Panc1 (cell line): ENCODE results near the gene OGG1. TPM values are rescaled to one million over a fixed set of nuclear protein-coding genes. Genes with fewer than 3 reads are reported as not detected.

Experiments used
- ATAC-seq: fragments of 200-7000 bp; cut with Tn5 transposase; 2 replicates; pipeline ENCODE4 v1.9.1; 2020; ENCODE audit warnings: mild to moderate bottlenecking, moderate library complexity
- Bru-seq: library from RNA; stranded (reverse); fragments of 400-500 nt; gene quantifications from one replicate; lab custom pipeline; 2021; lab: Mats Ljungman, UMichigan
- BruChase-seq, 2 experiments: library from RNA; stranded (reverse); fragments of 400-500 nt; gene quantifications; one replicate each; lab custom pipeline; 2021; lab: Mats Ljungman, UMichigan
- BruUV-seq: library from RNA; stranded (reverse); fragments of 400-500 nt; replicated peaks from 2 replicates; lab custom pipeline; 2021; lab: Mats Ljungman, UMichigan
- CTCF ChIA-PET: fragments of 300-600 bp; sonication (Branson Sonifier 250); formaldehyde crosslinking; loops from one replicate; lab custom pipeline; 2022; ENCODE audit warnings: antibody characterized with exemption; lab: Charles Lee
- POLR2A ChIA-PET: fragments of 300-600 bp; sonication (Branson Sonifier 250); formaldehyde crosslinking; loops from one replicate; lab custom pipeline; 2022; ENCODE audit warnings: antibody characterized with exemption; lab: Charles Lee
- DNase-seq: peaks from one replicate; pipeline ENCODE4 v3.0.0-alpha.2; 2010; ENCODE audit warnings: low read depth, low spot score
- H3K27ac ChIP-seq: 2 replicates; pipeline ENCODE4 v1.5.1; 2011; ENCODE audit warnings: mild to moderate bottlenecking, low read length, inconsistent platforms
- H3K27me3 ChIP-seq: fragments of 200-500 bp; sonication (Bioruptor generic); 2 replicates; pipeline ENCODE4 v1.6.0; 2014; ENCODE audit warnings: low read length, inconsistent platforms; ENCODE audit not compliant: control insufficient read depth, insufficient read depth
- H3K36me3 ChIP-seq: fragments of 200-500 bp; sonication (Bioruptor generic); 2 replicates; pipeline ENCODE4 v1.5.1; 2014; ENCODE audit warnings: inconsistent platforms, mild to moderate bottlenecking, low read length, moderate library complexity; ENCODE audit not compliant: control insufficient read depth, insufficient read depth
- H3K4me1 ChIP-seq: 2 replicates; pipeline ENCODE4 v1.5.1; 2011; ENCODE audit warnings: inconsistent platforms, mild to moderate bottlenecking, low read length, moderate library complexity; ENCODE audit not compliant: control insufficient read depth, insufficient read depth
- H3K4me3 ChIP-seq, 2 experiments: 2 replicates each; pipeline ENCODE4 v1.5.1; 2011 to 2012; ENCODE audit warnings: low read depth in 2 of 2, low read length in 2 of 2, mild to moderate bottlenecking in 2 of 2, inconsistent platforms in 1 of 2, moderate library complexity in 1 of 2
- H3K9me3 ChIP-seq: fragments of 200-500 bp; sonication (Bioruptor generic); 2 replicates; pipeline ENCODE4 v1.5.1; 2014; ENCODE audit warnings: low read depth, mild to moderate bottlenecking, inconsistent platforms, low read length, moderate library complexity; ENCODE audit not compliant: control insufficient read depth, insufficient read depth
- POLR2AphosphoS5 ChIP-seq: IDR thresholded peaks from 2 replicates; pipeline ENCODE4 v1.6.1; 2012; ENCODE audit warnings: mild to moderate bottlenecking, low read depth, low read length, moderate library complexity
- SIN3A ChIP-seq: IDR thresholded peaks from 2 replicates; pipeline ENCODE4 v1.6.1; 2012; ENCODE audit warnings: low read depth, mild to moderate bottlenecking, low read length, moderate library complexity, borderline replicate concordance; ENCODE audit not compliant: insufficient read depth
- TCF7L2 ChIP-seq: IDR thresholded peaks from 2 replicates; pipeline ENCODE4 v1.6.1; 2011; ENCODE audit warnings: mild to moderate bottlenecking, low read depth, low read length, inconsistent platforms
- in situ Hi-C: cut with HindIII; loops from 2 replicates; pipeline ENCODE4 v1.10.0; 2016; ENCODE audit warnings: low sequenced_read_pairs, low pct_unique_long_range_greater_than_20kb
- intact Hi-C: fragments of 100-400 bp; cut with micrococcal nuclease; formaldehyde crosslinking; loops from one replicate; pipeline ENCODE4 v1.10.0; 2022; ENCODE audit not compliant: unreplicated experiment
- long read RNA-seq: library from polyadenylated mRNA; unstranded; transcript quantifications from one replicate; pipeline ENCODE4 v2.0.0, GENCODE V29; 2021; ENCODE audit not compliant: unreplicated experiment
- polyA plus RNA-seq: library from polyadenylated mRNA; unstranded; fragments of >200 nt; gene quantifications from one replicate; pipeline ENCODE4 v1.2.1, GENCODE V29; 2012; ENCODE audit warnings: missing spikeins; ENCODE audit not compliant: insufficient read length
- total RNA-seq: library from RNA; stranded (reverse); gene quantifications from one replicate; pipeline ENCODE4 v1.2.1, GENCODE V29; 2021; ENCODE audit not compliant: unreplicated experiment
- TF ChIP-seq, protein P1 (sequence below): fragments of 450-650 bp; IDR thresholded peaks from 2 replicates; pipeline ENCODE4 v1.5.1; 2017; ENCODE audit warnings: mild to moderate bottlenecking
- TF ChIP-seq, protein P2 (sequence below), 2 experiments: IDR thresholded peaks; 2 replicates each; pipeline ENCODE4 v1.6.1; 2011 to 2012; ENCODE audit warnings: low read depth in 2 of 2, control low read depth in 1 of 2, low read length in 1 of 2, mild to moderate bottlenecking in 1 of 2, moderate library complexity in 1 of 2; ENCODE audit not compliant: insufficient read depth in 1 of 2

The OGG1 gene
- 32.5 TPM for total RNA-seq
- 24.6 TPM for polyA plus RNA-seq
- percentile 64 among the genes with signal in this experiment for Bru-seq, nascent RNA
- percentile 72 among the genes with signal in this experiment for BruChase-seq, experiment 1, labeled RNA remaining after a 2-hour chase
- percentile 67 among the genes with signal in this experiment for BruChase-seq, experiment 2, labeled RNA remaining after a 6-hour chase
- long read RNA-seq, full-length matches to known transcripts: 22 of 35 reads
- long read RNA-seq, partial matches to known transcripts: 4 of 35 reads
- long read RNA-seq, other reads (novel, unspliced or antisense): 9 of 35 reads

- Histone ChIP-seq H3K27me3 (no peaks in the 10 kb centered on the region), H3K27ac (peak within 1 kb of the TSS; percentile 88), H3K36me3 (peaks cover 2% of the 10 kb centered on the region), H3K4me3 (peak within 1 kb of the TSS; percentile 90 to 91), H3K9me3 (no peaks in the 10 kb centered on the region), H3K4me1 (peaks cover 7% of the 10 kb centered on the region; the same call in 1 of the 2 replicates)
- POLR2A ChIA-PET: interaction anchor here (0.5 to 0.6 kb wide), 2 partner anchors 13 to 864 kb away, joined by 4 to 10 read pairs; no protein-coding TSS in a partner anchor
- ATAC-seq (peak; percentile 98), DNase-seq (peak; percentile 85)
- TF ChIP-seq, protein P1, sequence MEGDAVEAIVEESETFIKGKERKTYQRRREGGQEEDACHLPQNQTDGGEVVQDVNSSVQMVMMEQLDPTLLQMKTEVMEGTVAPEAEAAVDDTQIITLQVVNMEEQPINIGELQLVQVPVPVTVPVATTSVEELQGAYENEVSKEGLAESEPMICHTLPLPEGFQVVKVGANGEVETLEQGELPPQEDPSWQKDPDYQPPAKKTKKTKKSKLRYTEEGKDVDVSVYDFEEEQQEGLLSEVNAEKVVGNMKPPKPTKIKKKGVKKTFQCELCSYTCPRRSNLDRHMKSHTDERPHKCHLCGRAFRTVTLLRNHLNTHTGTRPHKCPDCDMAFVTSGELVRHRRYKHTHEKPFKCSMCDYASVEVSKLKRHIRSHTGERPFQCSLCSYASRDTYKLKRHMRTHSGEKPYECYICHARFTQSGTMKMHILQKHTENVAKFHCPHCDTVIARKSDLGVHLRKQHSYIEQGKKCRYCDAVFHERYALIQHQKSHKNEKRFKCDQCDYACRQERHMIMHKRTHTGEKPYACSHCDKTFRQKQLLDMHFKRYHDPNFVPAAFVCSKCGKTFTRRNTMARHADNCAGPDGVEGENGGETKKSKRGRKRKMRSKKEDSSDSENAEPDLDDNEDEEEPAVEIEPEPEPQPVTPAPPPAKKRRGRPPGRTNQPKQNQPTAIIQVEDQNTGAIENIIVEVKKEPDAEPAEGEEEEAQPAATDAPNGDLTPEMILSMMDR: no peak
- TF ChIP-seq TCF7L2 (peak; percentile 62), SIN3A (0 out of 2 replicates have a peak, but pooled peaks have one; percentile 29)
- in situ Hi-C loops: no loop called here
- CTCF ChIA-PET: interaction anchor here (1.0 kb wide), 1 partner anchor 23 kb away, joined by 3 read pairs; no protein-coding TSS in a partner anchor
- intact Hi-C loops: no loop called here
- BruUV-seq: TSS peak; percentile 80
Measured at GRCh38 chr3:9749645-9750555, at the start of gene OGG1. Gene OGG1 (plus strand): TSS chr3:9749952. CDS start chr3:9750287, 335 bp downstream.

GRCh38 chr3:9700536-9700935 lies 49.2 kb upstream of the OGG1 start:
- Histone ChIP-seq H3K27ac (no peak overlapping the region), H3K36me3 (no peaks in the 10 kb centered on the region), H3K4me3 (no peak overlapping the region), H3K27me3 (no peaks in the 10 kb centered on the region), H3K9me3 (no peaks in the 10 kb centered on the region), H3K4me1 (no peaks in the 10 kb centered on the region)
- POLR2A ChIA-PET: no interaction called here
- DNase-seq (no peak), ATAC-seq (no peak)
- BruUV-seq: no TSS peak
- in situ Hi-C loops (no loop called here), intact Hi-C loops (no loop called here)
- CTCF ChIA-PET: no interaction called here
- TF ChIP-seq POLR2AphosphoS5 (no peak), TCF7L2 (no peak), SIN3A (no peak)
- TF ChIP-seq, protein P2, sequence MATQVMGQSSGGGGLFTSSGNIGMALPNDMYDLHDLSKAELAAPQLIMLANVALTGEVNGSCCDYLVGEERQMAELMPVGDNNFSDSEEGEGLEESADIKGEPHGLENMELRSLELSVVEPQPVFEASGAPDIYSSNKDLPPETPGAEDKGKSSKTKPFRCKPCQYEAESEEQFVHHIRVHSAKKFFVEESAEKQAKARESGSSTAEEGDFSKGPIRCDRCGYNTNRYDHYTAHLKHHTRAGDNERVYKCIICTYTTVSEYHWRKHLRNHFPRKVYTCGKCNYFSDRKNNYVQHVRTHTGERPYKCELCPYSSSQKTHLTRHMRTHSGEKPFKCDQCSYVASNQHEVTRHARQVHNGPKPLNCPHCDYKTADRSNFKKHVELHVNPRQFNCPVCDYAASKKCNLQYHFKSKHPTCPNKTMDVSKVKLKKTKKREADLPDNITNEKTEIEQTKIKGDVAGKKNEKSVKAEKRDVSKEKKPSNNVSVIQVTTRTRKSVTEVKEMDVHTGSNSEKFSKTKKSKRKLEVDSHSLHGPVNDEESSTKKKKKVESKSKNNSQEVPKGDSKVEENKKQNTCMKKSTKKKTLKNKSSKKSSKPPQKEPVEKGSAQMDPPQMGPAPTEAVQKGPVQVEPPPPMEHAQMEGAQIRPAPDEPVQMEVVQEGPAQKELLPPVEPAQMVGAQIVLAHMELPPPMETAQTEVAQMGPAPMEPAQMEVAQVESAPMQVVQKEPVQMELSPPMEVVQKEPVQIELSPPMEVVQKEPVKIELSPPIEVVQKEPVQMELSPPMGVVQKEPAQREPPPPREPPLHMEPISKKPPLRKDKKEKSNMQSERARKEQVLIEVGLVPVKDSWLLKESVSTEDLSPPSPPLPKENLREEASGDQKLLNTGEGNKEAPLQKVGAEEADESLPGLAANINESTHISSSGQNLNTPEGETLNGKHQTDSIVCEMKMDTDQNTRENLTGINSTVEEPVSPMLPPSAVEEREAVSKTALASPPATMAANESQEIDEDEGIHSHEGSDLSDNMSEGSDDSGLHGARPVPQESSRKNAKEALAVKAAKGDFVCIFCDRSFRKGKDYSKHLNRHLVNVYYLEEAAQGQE (IDR thresholded peaks at IDR 0.05; ENCODE audit: insufficient read depth in 1 of 2, low read depth in 2 of 2, low read length in 1 of 2): no peak
- TF ChIP-seq, protein P1: no peak
